Keratinocyte (primary cell): ENCODE results near the gene DISC1. TPM values are rescaled to one million over a fixed set of nuclear protein-coding genes. Genes with fewer than 3 reads are reported as not detected.

ENCODE experiments used
- DNase-seq: peaks from one replicate; pipeline ENCODE4 v3.0.0-alpha.2; 2011; ENCODE audit warnings: low read depth, missing footprints, low spot score
- FAIRE-seq: peaks from 2 replicates; lab custom pipeline; 2011; peaks lifted over from hg19 to GRCh38; lab: Jason Lieb, UNC
- H2AFZ ChIP-seq: 2 replicates; pipeline ENCODE4 v1.6.0; 2012; ENCODE audit warnings: low read length, control low read depth, inconsistent platforms; ENCODE audit not compliant: control insufficient read depth
- H3K27ac ChIP-seq: 2 replicates; pipeline ENCODE4 v1.5.1; 2011; ENCODE audit warnings: low read length; ENCODE audit not compliant: control insufficient read depth, insufficient read depth
- H3K27me3 ChIP-seq: 3 replicates; pipeline ENCODE4 v1.6.0; 2011; ENCODE audit warnings: low read length; ENCODE audit not compliant: control insufficient read depth, insufficient read depth; ENCODE audit errors: extremely low read depth
- H3K36me3 ChIP-seq, 2 experiments: 2 replicates in 1 of 2; 3 replicates in 1 of 2; pipeline ENCODE4 v1.5.1; 2011; ENCODE audit warnings: low read length in 2 of 2, mild to moderate bottlenecking in 1 of 2; ENCODE audit not compliant: control insufficient read depth in 2 of 2, insufficient read depth in 2 of 2; ENCODE audit errors: extremely low read depth in 1 of 2
- H3K4me1 ChIP-seq: 3 replicates; pipeline ENCODE4 v1.5.1; 2011; ENCODE audit warnings: low read length; ENCODE audit not compliant: control insufficient read depth, insufficient read depth; ENCODE audit errors: extremely low read depth
- H3K4me2 ChIP-seq: 3 replicates; pipeline ENCODE4 v1.6.0; 2011; ENCODE audit warnings: low read depth, low read length; ENCODE audit not compliant: control insufficient read depth, insufficient read depth; ENCODE audit errors: extremely low read depth
- H3K4me3 ChIP-seq, 3 experiments: fragments of 200-600 bp in 1 of 3; sonication (generic) in 1 of 3; 2 replicates in 2 of 3; 3 replicates in 1 of 3; pipeline ENCODE4 v1.5.1; 2011 to 2016; ENCODE audit warnings: low read length in 3 of 3, mild to moderate bottlenecking in 3 of 3, control low read depth in 2 of 3, inconsistent platforms in 1 of 3, low read depth in 1 of 3, mixed read lengths in 1 of 3, mixed run types in 1 of 3, moderate library complexity in 1 of 3; ENCODE audit not compliant: control insufficient read depth in 2 of 3, insufficient read depth in 2 of 3; ENCODE audit errors: extremely low read depth in 1 of 3
- H3K79me2 ChIP-seq: 2 replicates; pipeline ENCODE4 v1.6.0; 2012; ENCODE audit warnings: low read length; ENCODE audit not compliant: control insufficient read depth, insufficient read depth
- H3K9ac ChIP-seq: 3 replicates; pipeline ENCODE4 v1.6.0; 2011; ENCODE audit warnings: low read length; ENCODE audit not compliant: control insufficient read depth, insufficient read depth; ENCODE audit errors: extremely low read depth
- H3K9me1 ChIP-seq: 3 replicates; pipeline ENCODE4 v1.6.0; 2011; ENCODE audit warnings: low read length; ENCODE audit not compliant: control insufficient read depth, insufficient read depth; ENCODE audit errors: extremely low read depth
- H3K9me3 ChIP-seq: 2 replicates; pipeline ENCODE4 v1.5.1; 2012; ENCODE audit warnings: low read depth, low read length; ENCODE audit not compliant: control insufficient read depth
- H4K20me1 ChIP-seq: 3 replicates; pipeline ENCODE4 v1.6.0; 2011; ENCODE audit warnings: low read length; ENCODE audit not compliant: control insufficient read depth, insufficient read depth; ENCODE audit errors: extremely low read depth
- CTCF ChIP-seq, 3 experiments: IDR thresholded peaks in 1 of 3; conservative IDR thresholded peaks in 1 of 3; optimal IDR thresholded peaks in 1 of 3; 2 replicates in 2 of 3; 3 replicates in 1 of 3; pipeline versions ENCODE3 to v1.5.1; 2011; ENCODE audit warnings: low read length in 3 of 3, mild to moderate bottlenecking in 3 of 3, moderate library complexity in 2 of 3, control low read depth in 1 of 3, inconsistent platforms in 1 of 3; ENCODE audit not compliant: insufficient read depth in 2 of 3; ENCODE audit errors: extremely low read depth in 1 of 3
- EZH2 ChIP-seq: IDR thresholded peaks from one replicate; pipeline ENCODE4 v1.6.1; 2012; ENCODE audit warnings: inconsistent platforms, mild to moderate bottlenecking, low read length, moderate library complexity
- dilution Hi-C: fragments of 300-500 bp; cut with MboI; formaldehyde crosslinking; loops from one replicate; pipeline ENCODE4 v1.7.0; 2020; ENCODE audit warnings: low sequenced_read_pairs; ENCODE audit not compliant: extremely low pct_ligation_motif_present
- polyA plus RNA-seq, 5 experiments: library from polyadenylated mRNA; depleted of rRNA in 3 of 5; stranded (reverse) in 3 of 5; stranded (forward) in 1 of 5; unstranded in 1 of 5; fragments of >200 nt; gene quantifications; 1 replicate in 1 of 5; 2 replicates in 3 of 5; 3 replicates in 1 of 5; pipeline versions ENCODE4 v1.2.1 to v1.2.3, GENCODE V29; 2011 to 2012; ENCODE audit warnings: missing spikeins in 2 of 5, low read depth in 1 of 5, low replicate concordance in 1 of 5

The DISC1 gene
- polyA plus RNA-seq, 1 donor (not counting 4 experiments of a cell fraction or from before 2014, with no cell fraction given), result 0.47 TPM

- H3K27me3 ChIP-seq, result no peaks in the 10 kb centered on the region
- no peaks in the 10 kb centered on the region for H3K9me3 ChIP-seq
- no peak overlapping the region for H3K9ac ChIP-seq
- no peak overlapping the region for H3K27ac ChIP-seq
- H3K79me2 ChIP-seq, result no peaks in the 10 kb centered on the region
- H3K4me3 ChIP-seq, result no peak overlapping the region
- no peaks in the 10 kb centered on the region for H4K20me1 ChIP-seq
- no peaks in the 10 kb centered on the region for H3K36me3 ChIP-seq
- FAIRE-seq (no peak), DNase-seq (no peak)
- no peak overlapping the region for H2AFZ ChIP-seq
- dilution Hi-C loops, result no loop called here
- no peaks in the 10 kb centered on the region for H3K4me1 ChIP-seq
- no peak overlapping the region for H3K4me2 ChIP-seq
- no peak for TF ChIP-seq EZH2
- no peak for TF ChIP-seq CTCF (optimal IDR thresholded peaks at IDR 0.05 in 1 of 3, IDR thresholded peaks at IDR 0.05 in 1 of 3, conservative IDR thresholded peaks at IDR 0.05 in 1 of 3; ENCODE audit: extremely low read depth in 1 of 3, insufficient read depth in 2 of 3, low read length in 3 of 3)
- no peaks in the 10 kb centered on the region for H3K9me1 ChIP-seq
Measured at GRCh38 chr1:231856894-231857293, 230.3 kb downstream of the DISC1 start.

DNA sequence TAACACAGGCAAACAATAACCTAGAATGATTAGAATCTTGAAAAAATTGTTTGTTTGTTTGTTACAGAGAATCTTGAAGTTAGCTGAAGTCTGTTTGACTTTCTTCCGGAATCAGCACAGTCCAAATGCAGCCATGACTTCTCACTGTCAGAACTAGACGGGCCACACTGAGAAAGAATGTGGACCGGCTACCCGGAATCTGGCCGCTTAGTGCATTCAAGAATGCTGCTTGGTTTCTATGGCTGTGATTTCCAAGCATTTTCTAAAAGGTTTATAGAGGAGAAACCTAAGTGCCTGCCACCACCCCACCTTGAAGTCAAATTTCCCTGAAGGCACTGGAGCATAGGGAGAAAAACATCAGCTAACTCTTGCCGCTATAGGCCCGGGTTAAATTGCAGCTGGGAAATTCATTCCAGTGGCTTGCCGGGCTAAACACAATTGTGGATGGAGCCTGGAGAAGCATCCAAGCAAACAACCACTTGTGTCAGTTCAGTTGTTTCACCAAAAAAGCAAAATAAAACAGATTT is 231.1 kb downstream of the DISC1 start:
- Histone ChIP-seq H3K27ac (no peak overlapping the region), H3K9ac (no peak overlapping the region), H3K9me1 (no peaks in the 10 kb centered on the region), H3K36me3 (no peaks in the 10 kb centered on the region), H3K4me1 (no peaks in the 10 kb centered on the region), H2AFZ (no peak overlapping the region), H3K4me3 (no peak overlapping the region), H4K20me1 (no peaks in the 10 kb centered on the region), H3K79me2 (no peaks in the 10 kb centered on the region), H3K9me3 (no peaks in the 10 kb centered on the region), H3K4me2 (no peak overlapping the region), H3K27me3 (no peaks in the 10 kb centered on the region)
- DNase-seq (no peak), FAIRE-seq (no peak)
- no peak for TF ChIP-seq CTCF (optimal IDR thresholded peaks at IDR 0.05 in 1 of 3, IDR thresholded peaks at IDR 0.05 in 1 of 3, conservative IDR thresholded peaks at IDR 0.05 in 1 of 3; ENCODE audit: extremely low read depth in 1 of 3, insufficient read depth in 2 of 3, low read length in 3 of 3)
- TF ChIP-seq EZH2, result no peak
- dilution Hi-C loops, result no loop called here
